Tibial nerve (tissue), 3 donors: Measurements from ENCODE around the gene SIGLEC15.
A peak's percentile ranks its signal among the peaks of the same experiment; 100 is the strongest.

Experiments
- CTCF ChIP-seq, 5 experiments: fragments of 200-600 bp in 3 of 5; fragments of 450-650 bp in 2 of 5; sonication (generic) in 3 of 5; IDR thresholded peaks; one replicate each; pipeline ENCODE4 v1.5.1; 2016 to 2019; ENCODE audit warnings: antibody characterized with exemption in 5 of 5, mild to moderate bottlenecking in 3 of 5, moderate library complexity in 2 of 5
- POLR2A ChIP-seq, 2 donors: fragments of 450-650 bp; IDR thresholded peaks; one replicate each; pipeline ENCODE4 v1.6.1; 2017; ENCODE audit warnings: antibody characterized with exemption in 2 of 2, mild to moderate bottlenecking in 2 of 2, moderate library complexity in 2 of 2

- TF ChIP-seq CTCF (IDR thresholded peaks at IDR 0.05): peak in 1 of 5 experiments; percentile 4
- no peak for TF ChIP-seq POLR2A (IDR thresholded peaks at IDR 0.05)
These were observed 24.5 kb downstream of the SIGLEC15 start for GRCh38 chr18:45850021-45850420.
